Nephron progenitor cell (in vitro differentiated cells): ENCODE measurements around the gene WDFY2.
"Not testable (repeated sequence)": the region's sequence is repeated elsewhere in the genome, so short reads cannot be mapped to it uniquely, and the experiment has no call there.

Experiments
- DNase-seq: peaks from one replicate; pipeline ENCODE4 v3.0.0; 2021
- H3K27ac Mint-ChIP-seq: 2 replicates; pipeline ENCODE4 v1.8.0; 2021; ENCODE audit warnings: mild to moderate bottlenecking, moderate library complexity, mixed read lengths
- H3K27me3 Mint-ChIP-seq: 2 replicates; pipeline ENCODE4 v1.8.0; 2021; ENCODE audit warnings: mild to moderate bottlenecking, low read depth, mixed read lengths; ENCODE audit not compliant: poor library complexity
- H3K36me3 Mint-ChIP-seq: 2 replicates; pipeline ENCODE4 v1.8.0; 2021; ENCODE audit warnings: low read depth, mixed read lengths
- H3K4me1 Mint-ChIP-seq: 2 replicates; pipeline ENCODE4 v1.8.0; 2021; ENCODE audit warnings: mixed read lengths
- H3K4me3 Mint-ChIP-seq: 2 replicates; pipeline ENCODE4 v1.8.0; 2021; ENCODE audit warnings: mild to moderate bottlenecking, moderate library complexity, mixed read lengths
- H3K9me3 Mint-ChIP-seq: 2 replicates; pipeline ENCODE4 v1.8.0; 2021; ENCODE audit warnings: mild to moderate bottlenecking, moderate library complexity, mixed read lengths
- CTCF ChIP-seq: fragments of 200-600 bp; sonication (generic); IDR thresholded peaks from 2 replicates; pipeline ENCODE4 v1.5.0; 2021; ENCODE audit warnings: antibody characterized with exemption

The WDFY2 gene

GRCh38 chr13:51639171-51639570, 54.9 kb downstream of the WDFY2 start:
- H3K4me3 Mint-ChIP-seq: no peak overlapping the region
- DNase-seq: no peak
- H3K4me1 Mint-ChIP-seq: peaks cover 50% of the 10 kb centered on the region
- peaks cover 4% of the 10 kb centered on the region for H3K9me3 Mint-ChIP-seq
- no peak overlapping the region for H3K27ac Mint-ChIP-seq
- no peak for TF ChIP-seq CTCF
- peaks cover 10% of the 10 kb centered on the region for H3K36me3 Mint-ChIP-seq
- H3K27me3 Mint-ChIP-seq: no peaks in the 10 kb centered on the region

- H3K4me3 Mint-ChIP-seq, H3K27me3 Mint-ChIP-seq, H3K27ac Mint-ChIP-seq, DNase-seq, H3K9me3 Mint-ChIP-seq: not testable (repeated sequence)
- Mint-ChIP-seq H3K36me3 (peaks cover 10% of the 10 kb centered on the region), H3K4me1 (peaks cover 65% of the 10 kb centered on the region)
Observed at GRCh38 chr13:51640696-51641095, 56.4 kb downstream of the WDFY2 start.

DNA sequence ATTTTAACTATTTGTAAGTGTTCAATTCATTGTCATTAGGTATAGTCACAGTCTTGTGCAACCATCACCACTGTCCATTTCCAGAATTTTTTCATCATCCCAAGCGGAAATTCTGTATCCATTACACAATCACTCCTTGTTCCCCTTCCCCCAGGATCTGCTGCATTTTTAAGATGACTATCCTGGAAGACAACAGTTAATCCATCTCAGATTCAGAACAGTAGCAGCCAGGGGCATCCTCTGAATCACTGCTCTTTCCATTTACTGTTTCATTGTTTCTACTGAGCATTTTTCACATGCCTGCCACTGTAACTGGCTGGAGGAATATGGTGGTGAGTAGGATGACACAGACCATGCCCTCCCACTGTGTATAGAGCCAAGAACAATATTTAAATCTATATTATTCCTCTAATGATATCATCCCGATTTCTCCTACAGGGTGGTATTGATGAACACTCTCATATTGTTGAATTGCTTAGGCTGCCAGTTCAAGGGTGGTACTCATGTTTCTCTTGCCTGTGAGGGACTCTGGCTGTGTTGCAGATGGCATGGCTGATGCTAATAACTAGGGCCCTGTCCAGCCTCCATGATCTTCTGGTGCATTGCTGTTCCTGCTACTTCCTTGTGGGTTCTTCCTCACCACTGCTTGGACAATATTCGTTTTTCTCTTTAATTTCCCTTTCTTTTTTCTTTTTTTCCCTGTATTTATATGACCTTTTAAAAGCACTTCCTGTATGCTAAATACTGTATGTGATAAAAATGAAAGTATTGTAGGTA, 59.0 kb downstream of the WDFY2 start:
- H3K9me3 Mint-ChIP-seq: peaks cover 4% of the 10 kb centered on the region
- no peaks in the 10 kb centered on the region for H3K27me3 Mint-ChIP-seq
- DNase-seq: no peak
- H3K4me1 Mint-ChIP-seq: peaks cover 52% of the 10 kb centered on the region
- no peak for TF ChIP-seq CTCF
- H3K36me3 Mint-ChIP-seq: peaks cover 10% of the 10 kb centered on the region
- H3K4me3 Mint-ChIP-seq: peak overlapping the region; percentile 67
- peak overlapping the region; percentile 91 for H3K27ac Mint-ChIP-seq

GRCh38 chr13:51643882-51644281, 59.6 kb downstream of the WDFY2 start:
- peak overlapping the region; percentile 91 for H3K27ac Mint-ChIP-seq
- H3K36me3 Mint-ChIP-seq: peaks cover 10% of the 10 kb centered on the region
- no peaks in the 10 kb centered on the region for H3K27me3 Mint-ChIP-seq
- peak overlapping the region; percentile 67 for H3K4me3 Mint-ChIP-seq
- peaks cover 47% of the 10 kb centered on the region for H3K4me1 Mint-ChIP-seq
- no peak for TF ChIP-seq CTCF
- DNase-seq: no peak
- peaks cover 4% of the 10 kb centered on the region for H3K9me3 Mint-ChIP-seq

GRCh38 chr13:51644654-51645053, 60.4 kb downstream of the WDFY2 start:
- Mint-ChIP-seq H3K27me3 (no peaks in the 10 kb centered on the region), H3K4me1 (peaks cover 43% of the 10 kb centered on the region), H3K9me3 (peaks cover 4% of the 10 kb centered on the region), H3K36me3 (peaks cover 10% of the 10 kb centered on the region), H3K27ac (peak overlapping the region; percentile 88), H3K4me3 (peak overlapping the region; percentile 39)
- no peak for DNase-seq
- TF ChIP-seq CTCF: no peak

GRCh38 chr13:51645154-51645650, 60.9 kb downstream of the WDFY2 start:
- peak overlapping the region; percentile 63 for H3K4me3 Mint-ChIP-seq

More at GRCh38 chr13:51645154-51645650, 60.9 kb downstream of the WDFY2 start:
- Mint-ChIP-seq H3K4me1 (peaks cover 43% of the 10 kb centered on the region), H3K27ac (peak overlapping the region; percentile 88), H3K9me3 (peaks cover 4% of the 10 kb centered on the region), H3K36me3 (peaks cover 10% of the 10 kb centered on the region), H3K27me3 (no peaks in the 10 kb centered on the region)
- no peak for DNase-seq
- no peak for TF ChIP-seq CTCF
